HepG2 (cell line): ENCODE results near the gene TNS1. TPM values are rescaled to one million over a fixed set of nuclear protein-coding genes. Genes with fewer than 3 reads are reported as not detected.

Experiments used
- CAMTA2 ChIP-seq: sonication (generic); formaldehyde crosslinking; IDR thresholded peaks from 2 replicates; pipeline ENCODE4 v1.4.0; 2020; ENCODE audit warnings: mild to moderate bottlenecking, missing genetic modification reagents, borderline replicate concordance
- CTCF ChIP-seq: sonication (generic); formaldehyde crosslinking; IDR thresholded peaks from 2 replicates; pipeline ENCODE4 v1.5.0; 2020; ENCODE audit warnings: mild to moderate bottlenecking, missing genetic modification reagents, moderate library complexity
- EEA1 ChIP-seq: sonication (generic); formaldehyde crosslinking; IDR thresholded peaks from 2 replicates; pipeline ENCODE4 v1.5.1; 2020; ENCODE audit warnings: mild to moderate bottlenecking, missing genetic modification reagents, borderline replicate concordance
- FOXP1 ChIP-seq, 2 experiments: fragments of 450-650 bp in 1 of 2; IDR thresholded peaks; 2 replicates each; pipeline ENCODE4 v1.6.1; 2017 to 2018; ENCODE audit warnings: antibody characterized with exemption in 1 of 2
- GABPB1 ChIP-seq: IDR thresholded peaks from 2 replicates; pipeline ENCODE4 v1.6.1; 2016; ENCODE audit warnings: mild to moderate bottlenecking, missing genetic modification reagents, moderate library complexity, missing compliant biosample characterization
- KDM2A ChIP-seq: sonication (generic); formaldehyde crosslinking; IDR thresholded peaks from 2 replicates; pipeline ENCODE4 v1.4.0; 2020; ENCODE audit warnings: low read depth, missing genetic modification reagents, borderline replicate concordance
- LCORL ChIP-seq, 2 experiments: fragments of 450-650 bp in 1 of 2; sonication (generic) in 1 of 2; formaldehyde crosslinking in 1 of 2; IDR thresholded peaks; 2 replicates each; pipeline versions ENCODE4 v1.5.0 to v1.6.1; 2017 to 2020; ENCODE audit warnings: antibody characterized with exemption in 1 of 2, missing genetic modification reagents in 1 of 2
- MAF1 ChIP-seq: sonication (generic); formaldehyde crosslinking; IDR thresholded peaks from 2 replicates; pipeline ENCODE4 v1.5.0; 2020; ENCODE audit warnings: missing genetic modification reagents, borderline replicate concordance
- MED1 ChIP-seq: sonication (generic); formaldehyde crosslinking; IDR thresholded peaks from 2 replicates; pipeline ENCODE4 v1.4.0; 2020; ENCODE audit warnings: missing genetic modification reagents
- MLLT10 ChIP-seq: sonication (generic); formaldehyde crosslinking; IDR thresholded peaks from 2 replicates; pipeline ENCODE4 v1.4.0; 2020; ENCODE audit warnings: missing genetic modification reagents
- RBM39 ChIP-seq: fragments of 200-400 bp; formaldehyde crosslinking; IDR thresholded peaks from one replicate; pipeline ENCODE4 v1.6.1; 2018; ENCODE audit warnings: antibody characterized with exemption, mild to moderate bottlenecking, low read depth, low read length; ENCODE audit not compliant: poor library complexity, severe bottlenecking
- RNF2 ChIP-seq: fragments of 450-650 bp; conservative IDR thresholded peaks from 2 replicates; pipeline ENCODE4 v1.6.1; 2016; ENCODE audit warnings: low read depth
- SP5 ChIP-seq: IDR thresholded peaks from 2 replicates; pipeline ENCODE4 v1.6.1; 2016; ENCODE audit warnings: low read depth, borderline replicate concordance
- TBX2 ChIP-seq: sonication (generic); formaldehyde crosslinking; IDR thresholded peaks from 2 replicates; pipeline ENCODE4 v1.5.0; 2020; ENCODE audit warnings: missing genetic modification reagents, mild to moderate bottlenecking, borderline replicate concordance
- ZBTB20 ChIP-seq: sonication (generic); formaldehyde crosslinking; IDR thresholded peaks from 2 replicates; pipeline ENCODE4 v1.8.1; 2023; ENCODE audit warnings: missing genetic modification reagents, low read depth, mild to moderate bottlenecking, borderline replicate concordance
- ZFX ChIP-seq: sonication (generic); formaldehyde crosslinking; IDR thresholded peaks from 2 replicates; pipeline ENCODE4 v1.4.0; 2020; ENCODE audit warnings: mild to moderate bottlenecking, low read depth, missing genetic modification reagents, moderate library complexity
- ZNF160 ChIP-seq: sonication (generic); formaldehyde crosslinking; IDR thresholded peaks from 2 replicates; pipeline ENCODE4 v1.8.0; 2022; ENCODE audit warnings: mild to moderate bottlenecking, inconsistent platforms, missing genetic modification reagents
- ZNF543 ChIP-seq: sonication (generic); formaldehyde crosslinking; IDR thresholded peaks from 2 replicates; pipeline ENCODE4 v1.4.0; 2020; ENCODE audit warnings: mild to moderate bottlenecking, missing genetic modification reagents
- ZNF766 ChIP-seq: sonication (generic); formaldehyde crosslinking; IDR thresholded peaks from 2 replicates; pipeline ENCODE4 v1.5.0; 2020; ENCODE audit warnings: missing genetic modification reagents, borderline replicate concordance
- ZNF782 ChIP-seq: sonication (generic); formaldehyde crosslinking; IDR thresholded peaks from 2 replicates; pipeline ENCODE4 v1.4.0; 2020; ENCODE audit warnings: missing genetic modification reagents, mild to moderate bottlenecking, borderline replicate concordance
- polyA plus RNA-seq, 8 experiments: library from polyadenylated mRNA; depleted of rRNA in 3 of 8; stranded (reverse) in 7 of 8; unstranded in 1 of 8; fragments of >200 nt; fragmentation: Illumina TruSeq in 4 of 8; extraction: Trizol in 4 of 8; gene quantifications; 2 replicates each; pipeline versions ENCODE4 v1.2.1 to v1.2.3, GENCODE V29; 2011 to 2016; ENCODE audit warnings: low read depth in 4 of 8, missing spikeins in 1 of 8, mixed read lengths in 1 of 8; ENCODE audit not compliant: insufficient read depth in 1 of 8
- total RNA-seq, 5 experiments: library from RNA; depleted of rRNA; stranded (reverse); fragments of >200 nt; fragmentation: Illumina TruSeq; extraction: Trizol; gene quantifications; 2 replicates each; pipeline ENCODE4 v1.2.3, GENCODE V29; 2016; ENCODE audit warnings: low read depth in 1 of 5
- TF ChIP-seq, protein P1 (sequence below): sonication (generic); formaldehyde crosslinking; IDR thresholded peaks from 2 replicates; pipeline ENCODE4 v1.5.1; 2020; ENCODE audit warnings: missing genetic modification reagents, mild to moderate bottlenecking, borderline replicate concordance
- TF ChIP-seq, protein P2 (sequence below): sonication (generic); formaldehyde crosslinking; IDR thresholded peaks from 2 replicates; pipeline ENCODE4 v1.5.1; 2020; ENCODE audit warnings: mild to moderate bottlenecking, missing genetic modification reagents, moderate library complexity

Gene TNS1
- total and polyA plus RNA-seq, 2 of the 13 experiments (the other 11 are each of a cell fraction or from before 2014, with no cell fraction given) = 1.9 to 118 TPM

DNA sequence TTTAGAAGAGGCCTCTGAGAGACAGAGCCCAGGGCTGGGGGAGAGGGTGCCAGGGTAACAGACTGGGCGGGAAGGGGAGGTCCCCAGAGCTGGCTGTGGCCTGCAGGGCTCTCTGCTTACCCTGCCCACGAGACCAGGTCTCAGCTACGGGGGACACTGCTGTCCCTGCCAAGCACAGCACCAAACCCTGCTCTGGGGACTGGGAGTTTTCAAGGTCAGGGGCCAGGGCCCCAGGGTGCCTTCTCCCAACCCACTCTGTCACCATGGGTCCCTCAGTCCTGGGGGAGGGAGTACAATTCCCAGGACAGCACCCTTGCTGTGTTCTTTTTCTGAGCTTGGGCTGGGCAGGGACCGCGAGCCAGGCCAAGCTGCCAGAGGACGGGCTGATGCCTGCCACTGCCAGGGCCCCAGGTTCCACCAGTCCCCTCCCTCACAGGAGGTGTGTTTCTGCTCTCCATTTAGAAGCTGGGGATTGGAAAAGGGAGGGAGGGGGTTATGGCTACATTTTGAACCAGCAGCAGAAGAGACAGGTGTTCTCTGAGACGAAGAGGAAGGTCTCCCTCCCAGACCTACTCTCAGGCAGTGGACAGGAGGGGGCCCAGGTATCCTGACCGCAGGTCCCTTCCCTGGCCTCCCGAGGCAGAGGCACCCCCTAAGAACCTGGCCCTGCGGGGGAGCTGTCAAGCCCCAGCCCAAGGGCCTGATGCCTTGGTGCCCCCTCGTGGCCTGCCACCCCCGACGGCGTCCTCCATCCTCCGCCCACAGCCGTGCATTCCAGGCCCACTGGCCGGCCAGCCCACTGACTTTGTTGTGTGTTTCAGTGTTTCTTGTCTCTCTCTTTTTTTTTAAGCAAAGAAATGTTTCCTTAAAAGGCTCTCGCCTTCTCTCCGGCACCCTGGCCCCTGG lies 80.4 kb downstream of the TNS1 start (continued):
- TF ChIP-seq, protein P1, sequence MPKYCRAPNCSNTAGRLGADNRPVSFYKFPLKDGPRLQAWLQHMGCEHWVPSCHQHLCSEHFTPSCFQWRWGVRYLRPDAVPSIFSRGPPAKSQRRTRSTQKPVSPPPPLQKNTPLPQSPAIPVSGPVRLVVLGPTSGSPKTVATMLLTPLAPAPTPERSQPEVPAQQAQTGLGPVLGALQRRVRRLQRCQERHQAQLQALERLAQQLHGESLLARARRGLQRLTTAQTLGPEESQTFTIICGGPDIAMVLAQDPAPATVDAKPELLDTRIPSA (CRISPR knock-in tag) = 0 out of 2 replicates have a peak, but pooled peaks have one; percentile 53
- TF ChIP-seq ZFX = peak; percentile 28; the same call in 1 of the 2 replicates
- TF ChIP-seq TBX2 (CRISPR knock-in tag) = no peak
- no peak for TF ChIP-seq MLLT10 (CRISPR knock-in tag)
- peak; percentile 31; the same call in 1 of the 2 replicates for TF ChIP-seq GABPB1 (CRISPR knock-in tag)
- TF ChIP-seq ZBTB20 (CRISPR knock-in tag) = no peak
- TF ChIP-seq ZNF782 (CRISPR knock-in tag) = no peak
- TF ChIP-seq FOXP1 (IDR thresholded peaks at IDR 0.05) = no peak
- no peak for TF ChIP-seq FOXP1 (CRISPR knock-in tag; IDR thresholded peaks at IDR 0.05)
- TF ChIP-seq RBM39 = no peak
- 0 out of 2 replicates have a peak, but pooled peaks have one; percentile 49 for TF ChIP-seq CAMTA2
- TF ChIP-seq EEA1 = no peak
- TF ChIP-seq ZNF766 (CRISPR knock-in tag) = no peak
- TF ChIP-seq, protein P2, sequence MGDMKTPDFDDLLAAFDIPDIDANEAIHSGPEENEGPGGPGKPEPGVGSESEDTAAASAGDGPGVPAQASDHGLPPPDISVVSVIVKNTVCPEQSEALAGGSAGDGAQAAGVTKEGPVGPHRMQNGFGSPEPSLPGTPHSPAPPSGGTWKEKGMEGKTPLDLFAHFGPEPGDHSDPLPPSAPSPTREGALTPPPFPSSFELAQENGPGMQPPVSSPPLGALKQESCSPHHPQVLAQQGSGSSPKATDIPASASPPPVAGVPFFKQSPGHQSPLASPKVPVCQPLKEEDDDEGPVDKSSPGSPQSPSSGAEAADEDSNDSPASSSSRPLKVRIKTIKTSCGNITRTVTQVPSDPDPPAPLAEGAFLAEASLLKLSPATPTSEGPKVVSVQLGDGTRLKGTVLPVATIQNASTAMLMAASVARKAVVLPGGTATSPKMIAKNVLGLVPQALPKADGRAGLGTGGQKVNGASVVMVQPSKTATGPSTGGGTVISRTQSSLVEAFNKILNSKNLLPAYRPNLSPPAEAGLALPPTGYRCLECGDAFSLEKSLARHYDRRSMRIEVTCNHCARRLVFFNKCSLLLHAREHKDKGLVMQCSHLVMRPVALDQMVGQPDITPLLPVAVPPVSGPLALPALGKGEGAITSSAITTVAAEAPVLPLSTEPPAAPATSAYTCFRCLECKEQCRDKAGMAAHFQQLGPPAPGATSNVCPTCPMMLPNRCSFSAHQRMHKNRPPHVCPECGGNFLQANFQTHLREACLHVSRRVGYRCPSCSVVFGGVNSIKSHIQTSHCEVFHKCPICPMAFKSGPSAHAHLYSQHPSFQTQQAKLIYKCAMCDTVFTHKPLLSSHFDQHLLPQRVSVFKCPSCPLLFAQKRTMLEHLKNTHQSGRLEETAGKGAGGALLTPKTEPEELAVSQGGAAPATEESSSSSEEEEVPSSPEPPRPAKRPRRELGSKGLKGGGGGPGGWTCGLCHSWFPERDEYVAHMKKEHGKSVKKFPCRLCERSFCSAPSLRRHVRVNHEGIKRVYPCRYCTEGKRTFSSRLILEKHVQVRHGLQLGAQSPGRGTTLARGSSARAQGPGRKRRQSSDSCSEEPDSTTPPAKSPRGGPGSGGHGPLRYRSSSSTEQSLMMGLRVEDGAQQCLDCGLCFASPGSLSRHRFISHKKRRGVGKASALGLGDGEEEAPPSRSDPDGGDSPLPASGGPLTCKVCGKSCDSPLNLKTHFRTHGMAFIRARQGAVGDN (CRISPR knock-in tag) = peak; percentile 88
- TF ChIP-seq LCORL (IDR thresholded peaks at IDR 0.05) = no peak
- 0 out of 2 replicates have a peak, but pooled peaks have one; percentile 38 for TF ChIP-seq LCORL (CRISPR knock-in tag; IDR thresholded peaks at IDR 0.05)
- TF ChIP-seq CTCF = peak; percentile 87
- no peak for TF ChIP-seq ZNF543 (CRISPR knock-in tag)
- no peak for TF ChIP-seq RNF2
- TF ChIP-seq MED1 (CRISPR knock-in tag) = 0 out of 2 replicates have a peak, but pooled peaks have one; percentile 25
- TF ChIP-seq MAF1 (CRISPR knock-in tag) = no peak
- peak; percentile 41; the same call in 1 of the 2 replicates for TF ChIP-seq KDM2A
- 0 out of 2 replicates have a peak, but pooled peaks have one; percentile 10 for TF ChIP-seq SP5 (CRISPR knock-in tag)
- no peak; the same call in 1 of the 2 replicates for TF ChIP-seq ZNF160 (CRISPR knock-in tag)
